SU-DHL-6 (cell line): Measurements from ENCODE around the gene MINDY3.

Experiments
- H2AFZ ChIP-seq: fragments of 200-600 bp; sonication (generic); 2 replicates; pipeline ENCODE4 v1.6.1; 2014; ENCODE audit warnings: low read depth, mild to moderate bottlenecking, moderate library complexity, mixed read lengths, antibody characterized with exemption, low read length; ENCODE audit not compliant: severe bottlenecking
- H3F3A ChIP-seq: fragments of 200-600 bp; shearing (Covaris generic); 2 replicates; pipeline ENCODE4 v1.6.0; 2016; ENCODE audit warnings: antibody characterized with exemption, mild to moderate bottlenecking; ENCODE audit not compliant: insufficient read depth
- H3K27ac ChIP-seq: fragments of 200-600 bp; sonication (generic); 2 replicates; pipeline ENCODE4 v1.5.1; 2016; ENCODE audit warnings: low read depth, mild to moderate bottlenecking, low read length, moderate library complexity, mixed read lengths
- H3K27me3 ChIP-seq: fragments of 200-600 bp; sonication (generic), shearing (Covaris generic); 2 replicates; pipeline ENCODE4 v1.6.0; 2014; ENCODE audit warnings: mild to moderate bottlenecking, low read length
- H3K36me3 ChIP-seq: fragments of 200-600 bp; sonication (generic); 2 replicates; pipeline ENCODE4 v1.6.1; 2014; ENCODE audit warnings: mild to moderate bottlenecking, low read length, mixed read lengths
- H3K4me2 ChIP-seq: fragments of 300-600, 200-600 bp; shearing (Covaris generic), sonication (generic); 2 replicates; pipeline ENCODE4 v1.6.0; 2014; ENCODE audit warnings: low read length, low read depth, mild to moderate bottlenecking; ENCODE audit not compliant: poor library complexity, severe bottlenecking
- H3K4me3 ChIP-seq: fragments of 200-600 bp; sonication (generic); 2 replicates; pipeline ENCODE4 v1.5.1; 2014; ENCODE audit warnings: antibody characterized with exemption, low read length, mild to moderate bottlenecking, mixed read lengths; ENCODE audit not compliant: insufficient read depth, poor library complexity, severe bottlenecking
- H3K79me2 ChIP-seq: fragments of 200-600 bp; sonication (generic); 2 replicates; pipeline ENCODE4 v1.6.1; 2014; ENCODE audit warnings: mild to moderate bottlenecking, low read length, moderate library complexity; ENCODE audit not compliant: insufficient read depth
- H3K9ac ChIP-seq: fragments of 200-600 bp; sonication (generic); 2 replicates; pipeline ENCODE4 v1.7.0; 2014; ENCODE audit warnings: mild to moderate bottlenecking, low read length
- H3K9me2 ChIP-seq: fragments of 200-600 bp; sonication (generic); replicated peaks from 2 replicates; pipeline ENCODE4 v1.6.1; 2014; ENCODE audit warnings: low read length; ENCODE audit not compliant: insufficient read depth
- H3K9me3 ChIP-seq: fragments of 200-600 bp; sonication (generic); 2 replicates; pipeline ENCODE4 v1.6.1; 2014; ENCODE audit warnings: low read length, mixed read lengths; ENCODE audit not compliant: insufficient read depth
- H4K20me1 ChIP-seq: fragments of 200-600 bp; sonication (generic); 2 replicates; pipeline ENCODE4 v1.6.1; 2014; ENCODE audit warnings: low read depth, mild to moderate bottlenecking, antibody characterized with exemption, low read length, moderate library complexity, mixed read lengths
- EZH2phosphoT487 ChIP-seq: fragments of 200-600 bp; sonication (generic), shearing (Covaris generic); conservative IDR thresholded peaks from 2 replicates; pipeline ENCODE4 v1.6.1; 2018; ENCODE audit warnings: mild to moderate bottlenecking, antibody characterized with exemption, low read length, moderate library complexity, mixed read lengths
- TF ChIP-seq, protein P1 (sequence below): fragments of 200-600 bp; sonication (generic); IDR thresholded peaks from one replicate; pipeline ENCODE4 v1.5.1; 2017; ENCODE audit warnings: antibody characterized with exemption, mild to moderate bottlenecking, low read length, moderate library complexity; ENCODE audit not compliant: insufficient read depth, poor library complexity, severe bottlenecking

Gene MINDY3

DNA sequence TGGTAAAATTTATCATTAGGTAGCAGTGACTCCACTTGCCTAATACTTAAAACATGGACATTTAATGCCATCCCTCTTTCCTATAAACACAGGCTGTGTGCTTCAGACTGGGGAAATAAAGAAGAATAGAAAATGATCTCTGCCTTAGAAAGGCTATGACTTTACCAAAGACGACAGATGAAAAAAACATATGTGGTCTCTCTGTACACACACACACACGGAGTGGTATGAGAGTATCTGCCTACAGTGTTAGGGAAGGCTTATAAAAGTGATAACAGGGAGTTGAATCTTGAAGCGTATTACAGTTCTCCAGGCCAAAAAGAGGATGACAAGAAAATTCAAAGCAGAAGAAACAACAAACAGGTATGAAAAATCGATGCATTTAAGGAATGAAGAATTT, 38.2 kb downstream of the MINDY3 start:
- H3K4me2 ChIP-seq, result no peak overlapping the region
- no peaks in the 10 kb centered on the region for H3K79me2 ChIP-seq
- H3K27ac ChIP-seq, result no peak overlapping the region
- H3K9me3 ChIP-seq, result no peaks in the 10 kb centered on the region
- no peak overlapping the region for H3K9ac ChIP-seq
- no peaks in the 10 kb centered on the region for H3F3A ChIP-seq
- H3K9me2 ChIP-seq, result no peaks in the 10 kb centered on the region
- H2AFZ ChIP-seq, result no peak overlapping the region
- TF ChIP-seq, protein P1, sequence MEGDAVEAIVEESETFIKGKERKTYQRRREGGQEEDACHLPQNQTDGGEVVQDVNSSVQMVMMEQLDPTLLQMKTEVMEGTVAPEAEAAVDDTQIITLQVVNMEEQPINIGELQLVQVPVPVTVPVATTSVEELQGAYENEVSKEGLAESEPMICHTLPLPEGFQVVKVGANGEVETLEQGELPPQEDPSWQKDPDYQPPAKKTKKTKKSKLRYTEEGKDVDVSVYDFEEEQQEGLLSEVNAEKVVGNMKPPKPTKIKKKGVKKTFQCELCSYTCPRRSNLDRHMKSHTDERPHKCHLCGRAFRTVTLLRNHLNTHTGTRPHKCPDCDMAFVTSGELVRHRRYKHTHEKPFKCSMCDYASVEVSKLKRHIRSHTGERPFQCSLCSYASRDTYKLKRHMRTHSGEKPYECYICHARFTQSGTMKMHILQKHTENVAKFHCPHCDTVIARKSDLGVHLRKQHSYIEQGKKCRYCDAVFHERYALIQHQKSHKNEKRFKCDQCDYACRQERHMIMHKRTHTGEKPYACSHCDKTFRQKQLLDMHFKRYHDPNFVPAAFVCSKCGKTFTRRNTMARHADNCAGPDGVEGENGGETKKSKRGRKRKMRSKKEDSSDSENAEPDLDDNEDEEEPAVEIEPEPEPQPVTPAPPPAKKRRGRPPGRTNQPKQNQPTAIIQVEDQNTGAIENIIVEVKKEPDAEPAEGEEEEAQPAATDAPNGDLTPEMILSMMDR, result no peak
- peaks cover 7% of the 10 kb centered on the region; the same call in 1 of the 2 replicates for H3K36me3 ChIP-seq
- no peak overlapping the region for H3K4me3 ChIP-seq
- no peaks in the 10 kb centered on the region for H4K20me1 ChIP-seq
- H3K27me3 ChIP-seq, result no peaks in the 10 kb centered on the region

DNA sequence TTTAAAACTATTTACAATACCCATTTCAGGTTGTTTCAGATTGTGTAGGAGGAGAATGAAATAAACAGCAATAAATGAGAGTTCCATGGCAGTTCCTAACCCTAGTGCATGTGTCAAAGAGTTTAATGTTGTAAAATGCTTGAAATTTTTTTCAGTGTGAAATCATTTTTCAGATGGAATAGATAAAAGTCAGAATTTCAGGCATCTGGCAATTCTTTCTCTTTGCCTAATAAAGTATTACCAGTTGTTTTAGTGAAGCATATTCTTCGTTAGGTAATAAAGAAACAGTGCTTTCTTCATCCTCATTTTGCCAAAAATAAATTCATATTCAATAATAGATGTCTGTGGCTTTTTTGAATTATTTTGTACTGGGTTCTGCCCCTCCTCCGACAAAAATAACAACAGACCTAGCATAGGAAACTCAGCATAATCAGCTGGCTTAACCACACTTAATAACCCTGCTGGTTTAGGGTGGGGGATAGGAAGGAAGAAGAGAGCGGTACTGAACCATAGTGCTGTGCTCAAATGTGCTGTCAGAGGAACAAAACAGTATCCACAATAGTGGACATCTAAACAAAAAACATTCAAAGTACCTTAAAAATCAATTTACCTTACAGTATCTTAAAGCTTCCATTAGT, 39.1 kb downstream of the MINDY3 start:
- H3K36me3 ChIP-seq, result peaks cover 11% of the 10 kb centered on the region; the same call in 1 of the 2 replicates
- no peak overlapping the region for H3K27ac ChIP-seq
- H3K9me2 ChIP-seq, result no peaks in the 10 kb centered on the region
- no peaks in the 10 kb centered on the region for H4K20me1 ChIP-seq
- no peaks in the 10 kb centered on the region for H3F3A ChIP-seq
- no peaks in the 10 kb centered on the region for H3K79me2 ChIP-seq
- H2AFZ ChIP-seq, result no peak overlapping the region
- H3K9ac ChIP-seq, result no peak overlapping the region
- H3K4me3 ChIP-seq, result no peak overlapping the region
- H3K27me3 ChIP-seq, result no peaks in the 10 kb centered on the region
- TF ChIP-seq EZH2phosphoT487, result no peak
- TF ChIP-seq, protein P1, result no peak
- H3K9me3 ChIP-seq, result no peaks in the 10 kb centered on the region
- H3K4me2 ChIP-seq, result no peak overlapping the region

DNA sequence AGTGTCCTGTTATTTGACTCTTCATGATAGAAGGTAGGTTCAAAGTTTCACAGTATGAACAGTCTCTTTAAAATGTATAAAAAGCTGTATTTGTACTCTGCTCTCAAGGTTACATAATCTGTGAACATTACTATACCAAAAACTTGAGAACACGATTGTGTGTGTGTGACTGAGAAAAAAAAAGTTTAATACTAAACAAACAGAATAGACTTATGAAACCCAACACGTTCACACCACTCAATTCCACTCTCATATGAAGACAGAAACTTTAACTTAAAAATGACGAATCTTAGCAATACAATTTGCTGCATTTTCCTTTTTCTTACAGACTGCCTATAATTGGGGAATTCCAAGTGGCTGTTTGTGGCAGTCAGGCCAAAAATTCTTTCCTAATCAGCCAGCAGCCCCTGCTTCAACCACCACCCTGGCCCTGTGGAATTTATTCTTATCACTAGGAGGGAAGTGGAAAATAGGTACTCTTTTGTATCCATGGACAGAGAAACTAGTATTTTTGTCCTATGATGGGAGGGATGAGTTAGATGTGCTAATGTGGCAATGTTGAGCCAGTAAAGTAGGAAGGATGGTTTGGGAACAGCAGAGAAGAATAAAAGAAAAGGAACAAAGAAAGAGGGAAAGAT, 42.8 kb downstream of the MINDY3 start:
- Histone ChIP-seq H3K9me2 (no peaks in the 10 kb centered on the region), H3K9me3 (no peaks in the 10 kb centered on the region), H3K4me2 (no peak overlapping the region), H3K27ac (no peak overlapping the region), H4K20me1 (no peaks in the 10 kb centered on the region), H3K79me2 (no peaks in the 10 kb centered on the region; the same call in 1 of the 2 replicates), H3F3A (no peaks in the 10 kb centered on the region), H2AFZ (no peak overlapping the region), H3K36me3 (peaks cover 8% of the 10 kb centered on the region; the same call in 1 of the 2 replicates), H3K4me3 (no peak overlapping the region), H3K9ac (no peak overlapping the region), H3K27me3 (no peaks in the 10 kb centered on the region)
- TF ChIP-seq EZH2phosphoT487, result no peak
- TF ChIP-seq, protein P1, result no peak
